Stimulated activated CD8-positive, alpha-beta memory T cell treated with anti-CD3 and anti-CD28 coated beads, Interleukin-12 subunit alpha, Interleukin-12 subunit beta, amount 100 ng/mL, for 1 hour (primary cell): ENCODE results near the gene ANAPC4.
A peak's percentile ranks its signal among the peaks of the same experiment; 100 is the strongest.

ENCODE experiments used
- DNase-seq: peaks from one replicate; pipeline ENCODE4 v3.0.0-alpha.2; 2020; ENCODE audit warnings: low read depth

The ANAPC4 gene

GRCh38 chr4:25439918-25440477 lies 62.9 kb downstream of the ANAPC4 start:
- DNase-seq: peak; percentile 7

- no peak for DNase-seq
Measured at GRCh38 chr4:25440478-25441030, 63.5 kb downstream of the ANAPC4 start.

DNA sequence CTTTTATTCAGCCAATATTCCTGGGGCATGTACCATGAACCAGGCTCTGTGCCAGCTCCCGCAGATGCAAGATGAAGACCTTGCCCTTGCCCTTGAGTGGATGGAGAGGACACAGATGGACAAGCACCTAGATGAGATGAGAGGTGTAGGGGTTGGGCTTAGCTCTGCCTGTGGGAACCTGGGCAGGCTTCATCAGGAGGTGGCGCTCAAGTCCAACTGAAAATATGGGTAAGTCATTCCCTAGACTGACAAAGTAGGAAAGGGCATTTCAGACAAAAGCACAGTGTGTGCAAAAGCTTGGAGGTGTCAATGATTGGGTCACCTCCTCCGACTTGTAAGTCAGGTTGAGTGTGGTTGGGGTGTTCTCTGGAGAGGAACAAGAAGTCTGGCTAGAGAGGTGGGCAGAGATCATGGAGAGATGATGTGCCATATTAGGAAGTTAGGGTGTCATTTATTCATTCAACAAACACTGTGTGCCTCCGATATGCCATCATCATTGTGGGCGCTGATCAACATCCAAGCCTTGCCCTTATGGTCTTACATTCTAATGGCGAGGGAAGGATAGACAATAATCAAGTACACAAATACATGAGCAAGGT lies 64.6 kb downstream of the ANAPC4 start:
- DNase-seq: no peak

- no peak for DNase-seq
Measured at GRCh38 chr4:25442863-25443307, 65.8 kb downstream of the ANAPC4 start.

DNA sequence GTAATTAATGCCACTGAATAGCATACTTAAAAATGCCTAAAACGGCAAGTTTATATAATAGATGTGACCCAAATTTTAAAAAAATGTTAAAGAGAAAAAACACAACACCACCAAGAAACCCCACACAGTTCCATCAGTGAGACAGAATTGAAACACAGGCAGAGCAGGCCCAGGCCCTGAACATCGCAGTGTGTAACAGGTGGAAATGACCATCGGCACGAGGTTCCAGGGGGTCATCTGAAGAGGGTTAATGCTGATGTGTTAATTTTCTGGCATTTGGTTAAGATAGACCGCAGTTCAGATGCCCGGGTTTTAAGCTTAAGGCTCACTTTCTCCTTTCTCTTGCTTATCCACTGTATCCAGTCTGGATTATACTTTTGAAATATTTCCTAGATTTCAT lies 66.8 kb downstream of the ANAPC4 start:
- DNase-seq: no peak

- DNase-seq: no peak
Measured at GRCh38 chr4:25446611-25447010, 69.5 kb downstream of the ANAPC4 start.

- DNase-seq: no peak
Measured at GRCh38 chr4:25448379-25449109, 71.5 kb downstream of the ANAPC4 start.

GRCh38 chr4:25449270-25449669 lies 72.2 kb downstream of the ANAPC4 start:
- DNase-seq: no peak

- no peak for DNase-seq
Measured at GRCh38 chr4:25449688-25450087, 72.6 kb downstream of the ANAPC4 start.

DNA sequence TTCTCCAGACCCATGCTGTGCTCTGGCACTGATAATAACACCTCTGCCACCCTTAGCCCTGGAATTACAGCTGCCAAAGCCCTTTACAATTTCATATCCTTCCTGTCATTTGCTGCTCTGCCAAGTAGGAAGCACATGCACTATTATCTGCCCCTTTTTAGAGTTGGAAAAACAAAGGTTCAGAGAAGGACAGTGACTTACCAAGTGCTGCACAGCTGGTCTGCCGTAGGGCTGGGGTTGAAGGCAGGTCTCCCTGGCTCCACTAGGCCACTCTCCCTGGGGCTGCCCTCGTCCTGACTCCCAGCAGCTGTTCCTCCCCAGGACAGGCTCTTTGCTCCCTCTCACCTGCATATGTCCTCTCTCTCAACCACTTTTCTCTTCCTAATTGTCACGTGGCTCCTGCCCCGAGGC lies 73.4 kb downstream of the ANAPC4 start:
- DNase-seq: no peak

GRCh38 chr4:25451676-25452075 lies 74.6 kb downstream of the ANAPC4 start:
- no peak for DNase-seq

GRCh38 chr4:25452081-25452480 lies 75.0 kb downstream of the ANAPC4 start:
- DNase-seq: no peak

GRCh38 chr4:25454476-25454875 lies 77.4 kb downstream of the ANAPC4 start:
- no peak for DNase-seq

GRCh38 chr4:25457053-25457715 lies 80.1 kb downstream of the ANAPC4 start:
- DNase-seq: no peak

DNA sequence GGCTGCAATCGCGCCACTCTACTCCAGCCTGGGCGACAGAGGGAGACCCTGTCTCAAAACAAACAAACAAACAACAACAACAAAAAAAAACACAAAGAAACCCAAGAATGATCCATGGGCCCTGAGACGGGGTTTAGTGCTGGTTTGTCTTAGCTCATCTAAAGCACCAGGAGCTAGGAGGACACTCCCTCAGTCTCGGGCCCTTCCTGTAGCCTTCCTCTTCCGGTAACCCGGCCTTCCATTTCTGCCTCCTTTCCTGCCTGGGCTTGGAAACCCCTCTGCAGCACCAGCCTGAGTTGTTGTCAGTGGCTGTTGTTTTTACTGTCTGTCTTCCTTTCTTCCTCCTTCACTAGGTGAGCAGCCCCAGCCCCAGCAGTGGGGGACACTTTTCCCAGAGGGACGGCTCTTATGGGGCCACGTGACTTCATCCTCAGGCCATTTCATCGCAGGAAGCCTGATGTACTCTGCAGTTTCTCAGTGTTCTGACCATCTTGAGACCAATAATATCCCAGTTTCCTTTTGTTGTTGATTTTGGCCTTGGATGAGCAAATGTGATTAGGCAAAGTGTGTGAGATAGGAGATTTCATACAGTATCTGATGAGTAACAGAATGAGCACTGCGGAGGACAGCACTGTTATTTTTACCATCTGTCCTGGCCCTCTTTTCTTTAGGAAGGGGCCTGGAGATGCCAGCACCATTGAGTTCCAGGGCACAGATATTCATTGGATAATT lies 90.1 kb downstream of the ANAPC4 start:
- no peak for DNase-seq

- DNase-seq: no peak
Measured at GRCh38 chr4:25467843-25468242, 90.8 kb downstream of the ANAPC4 start.
